IgD-negative memory B cell (primary cell): ENCODE results near the gene ARHGAP44. TPM values are rescaled to one million over a fixed set of nuclear protein-coding genes. Genes with fewer than 3 reads are reported as not detected.

ENCODE experiments used
- H3K27ac Mint-ChIP-seq, 3 donors: one replicate each; pipeline ENCODE4 v1.8.0; 2020 to 2022; ENCODE audit warnings: mild to moderate bottlenecking in 3 of 3, mixed read lengths in 3 of 3, moderate library complexity in 1 of 3
- H3K27me3 Mint-ChIP-seq: one replicate; pipeline ENCODE4 v1.8.0; 2021; ENCODE audit warnings: mixed read lengths
- H3K36me3 Mint-ChIP-seq: one replicate; pipeline ENCODE4 v1.8.0; 2020; ENCODE audit warnings: mild to moderate bottlenecking, mixed read lengths
- H3K4me1 Mint-ChIP-seq, 3 donors: one replicate each; pipeline ENCODE4 v1.8.0; 2020 to 2022; ENCODE audit warnings: mixed read lengths in 3 of 3, mild to moderate bottlenecking in 1 of 3
- H3K4me3 Mint-ChIP-seq, 4 donors: one replicate each; pipeline ENCODE4 v1.8.0; 2020 to 2022; ENCODE audit warnings: mild to moderate bottlenecking in 4 of 4, mixed read lengths in 4 of 4, moderate library complexity in 3 of 4
- H3K9me3 Mint-ChIP-seq, 3 donors: one replicate each; pipeline ENCODE4 v1.8.0; 2020 to 2021; ENCODE audit warnings: mixed read lengths in 3 of 3, mild to moderate bottlenecking in 1 of 3
- polyA plus RNA-seq: library from polyadenylated mRNA; unstranded; fragments of 300-500 nt; fragmentation: Illumina TruSeq; gene quantifications from one replicate; pipeline ENCODE4 v1.2.3, GENCODE V29; 2021

The ARHGAP44 gene
- polyA plus RNA-seq, 1 donor from 2014 or later, result 0.90 TPM

- Mint-ChIP-seq H3K27ac (no peak overlapping the region), H3K27me3 (no peaks in the 10 kb centered on the region), H3K4me1 (no peaks in the 10 kb centered on the region), H3K36me3 (peaks cover 6% of the 10 kb centered on the region), H3K9me3 (peaks cover 0 to 3% (median 0%) of the 10 kb centered on the region in 3 donors), H3K4me3 (no peak overlapping the region)
Observed at GRCh38 chr17:12947047-12947446, 157.7 kb downstream of the ARHGAP44 start.

GRCh38 chr17:12952012-12952411 lies 162.7 kb downstream of the ARHGAP44 start:
- peaks cover 0 to 5% (median 3%) of the 10 kb centered on the region in 3 donors for H3K9me3 Mint-ChIP-seq
- H3K4me3 Mint-ChIP-seq, result no peak overlapping the region
- H3K27me3 Mint-ChIP-seq, result no peaks in the 10 kb centered on the region
- no peaks in the 10 kb centered on the region for H3K4me1 Mint-ChIP-seq
- H3K36me3 Mint-ChIP-seq, result peaks cover 4% of the 10 kb centered on the region
- no peak overlapping the region for H3K27ac Mint-ChIP-seq

DNA sequence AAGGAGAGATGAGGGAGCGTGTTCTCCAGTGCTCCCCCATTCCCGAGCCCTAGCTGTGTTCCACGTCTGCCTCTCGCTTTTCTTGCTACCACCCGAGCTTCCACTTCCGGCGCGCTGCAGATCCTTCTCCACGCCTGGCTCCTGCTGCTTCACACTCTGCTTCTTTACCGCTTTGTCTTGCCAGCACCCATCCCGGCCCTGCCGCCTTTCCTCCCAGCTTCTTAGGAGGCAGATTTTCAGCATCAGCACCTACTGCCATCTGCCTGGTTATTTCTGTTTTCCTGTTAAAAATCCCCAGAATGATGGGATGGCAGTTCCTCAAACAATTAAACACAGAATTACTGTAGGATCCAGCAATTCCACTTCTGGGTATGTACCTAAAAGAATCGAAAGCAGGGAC lies 163.9 kb downstream of the ARHGAP44 start:
- no peak overlapping the region for H3K27ac Mint-ChIP-seq
- peaks cover 2 to 10% (median 3%) of the 10 kb centered on the region in 3 donors for H3K9me3 Mint-ChIP-seq
- no peaks in the 10 kb centered on the region for H3K27me3 Mint-ChIP-seq
- H3K4me1 Mint-ChIP-seq, result no peaks in the 10 kb centered on the region
- peaks cover 2% of the 10 kb centered on the region for H3K36me3 Mint-ChIP-seq
- H3K4me3 Mint-ChIP-seq, result no peak overlapping the region

DNA sequence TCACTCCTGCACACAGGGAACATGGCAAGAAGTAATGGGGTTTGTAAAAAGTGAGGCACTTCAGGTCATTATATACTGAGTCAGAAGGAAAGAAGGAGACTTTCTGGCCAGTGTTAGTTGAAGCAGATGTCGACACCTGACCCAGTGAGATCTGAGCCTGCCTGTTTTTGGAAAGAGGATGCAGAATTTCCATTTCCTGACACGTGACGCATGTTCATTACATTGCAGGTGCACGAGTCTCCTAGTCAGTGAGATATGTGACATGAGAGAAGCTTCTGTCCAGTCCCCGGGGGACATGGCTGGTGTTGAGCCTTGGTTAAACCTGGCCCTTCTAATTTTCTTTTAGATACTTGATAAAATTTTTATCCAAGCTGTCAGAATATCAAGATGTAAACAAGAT lies 166.2 kb downstream of the ARHGAP44 start:
- Mint-ChIP-seq H3K27me3 (no peaks in the 10 kb centered on the region), H3K36me3 (peaks cover 5% of the 10 kb centered on the region), H3K4me1 (no peaks in the 10 kb centered on the region), H3K27ac (peak overlapping the region in 1 of 3 donors; percentile 70), H3K4me3 (no peak overlapping the region), H3K9me3 (peaks cover 2 to 15% (median 4%) of the 10 kb centered on the region in 3 donors)

DNA sequence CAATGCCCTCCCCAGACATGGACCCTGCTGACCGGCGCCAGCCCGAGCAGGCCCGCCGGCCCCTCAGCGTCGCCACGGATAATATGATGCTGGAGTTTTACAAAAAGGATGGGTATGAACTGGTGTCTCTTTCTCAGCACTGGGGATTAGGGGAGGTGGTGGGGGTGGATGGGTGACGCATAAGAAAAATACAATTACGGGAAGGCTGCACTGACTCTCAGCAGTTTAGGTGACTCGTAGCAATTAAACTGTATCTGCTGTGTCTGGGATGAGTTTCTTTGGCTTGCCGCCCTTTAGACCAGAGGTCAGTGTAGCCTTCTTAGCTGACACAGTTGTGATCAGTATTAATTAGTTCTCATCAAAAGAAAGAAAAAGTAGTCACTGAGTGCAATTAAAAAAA lies 169.5 kb downstream of the ARHGAP44 start:
- Mint-ChIP-seq H3K27me3 (no peaks in the 10 kb centered on the region), H3K36me3 (peaks cover 5% of the 10 kb centered on the region)

DNA sequence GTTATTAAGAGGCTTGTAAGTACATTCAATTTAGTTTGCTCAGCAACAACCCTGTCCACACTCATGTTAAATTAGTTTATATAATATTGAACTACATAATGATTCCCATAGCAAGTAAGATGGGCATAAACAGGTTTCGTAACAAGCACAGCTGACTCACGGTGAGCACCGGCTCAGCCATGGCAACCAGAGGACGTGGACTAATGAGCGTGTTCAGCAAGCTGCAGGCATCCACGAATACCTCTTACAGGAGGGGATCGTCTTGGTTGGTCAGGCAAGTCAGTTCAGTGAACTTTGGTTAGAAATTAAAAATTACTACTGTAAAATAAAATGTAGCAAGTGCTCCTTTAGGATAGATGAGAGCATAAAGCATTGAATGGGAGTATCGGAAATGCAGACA lies 170.1 kb downstream of the ARHGAP44 start:
- H3K9me3 Mint-ChIP-seq, result peaks cover 2 to 15% (median 4%) of the 10 kb centered on the region in 3 donors
- H3K27me3 Mint-ChIP-seq, result no peaks in the 10 kb centered on the region
- H3K27ac Mint-ChIP-seq, result no peak overlapping the region
- H3K36me3 Mint-ChIP-seq, result peaks cover 5% of the 10 kb centered on the region
- peaks cover 0 to 3% (median 2%) of the 10 kb centered on the region in 3 donors for H3K4me1 Mint-ChIP-seq
- no peak overlapping the region for H3K4me3 Mint-ChIP-seq

More for the DNA sequence above, 169.5 kb downstream of the ARHGAP44 start:
- Mint-ChIP-seq H3K4me3 (no peak overlapping the region), H3K27ac (no peak overlapping the region), H3K4me1 (peaks cover 0 to 3% (median 2%) of the 10 kb centered on the region in 3 donors), H3K9me3 (peaks cover 2 to 15% (median 4%) of the 10 kb centered on the region in 3 donors)

GRCh38 chr17:12961655-12962054 lies 172.4 kb downstream of the ARHGAP44 start:
- H3K27ac Mint-ChIP-seq, result no peak overlapping the region
- no peak overlapping the region for H3K4me3 Mint-ChIP-seq
- H3K27me3 Mint-ChIP-seq, result no peaks in the 10 kb centered on the region
- peaks cover 2 to 11% (median 4%) of the 10 kb centered on the region in 3 donors for H3K9me3 Mint-ChIP-seq
- peaks cover 0 to 4% (median 2%) of the 10 kb centered on the region in 3 donors for H3K4me1 Mint-ChIP-seq
- H3K36me3 Mint-ChIP-seq, result peaks cover 8% of the 10 kb centered on the region

GRCh38 chr17:12963505-12963904 lies 174.2 kb downstream of the ARHGAP44 start:
- Mint-ChIP-seq H3K27me3 (no peaks in the 10 kb centered on the region), H3K4me3 (no peak overlapping the region), H3K4me1 (peaks cover 0 to 4% (median 2%) of the 10 kb centered on the region in 3 donors)

GRCh38 chr17:12964162-12964561 lies 174.9 kb downstream of the ARHGAP44 start:
- H3K9me3 Mint-ChIP-seq, result no peaks in the 10 kb centered on the region
- no peak overlapping the region for H3K4me3 Mint-ChIP-seq
- peaks cover 0 to 4% (median 2%) of the 10 kb centered on the region in 3 donors for H3K4me1 Mint-ChIP-seq
- no peak overlapping the region for H3K27ac Mint-ChIP-seq
- no peaks in the 10 kb centered on the region for H3K27me3 Mint-ChIP-seq
- H3K36me3 Mint-ChIP-seq, result peaks cover 4% of the 10 kb centered on the region

More at GRCh38 chr17:12963505-12963904, 174.2 kb downstream of the ARHGAP44 start:
- peaks cover 4% of the 10 kb centered on the region for H3K36me3 Mint-ChIP-seq
- H3K27ac Mint-ChIP-seq, result no peak overlapping the region
- peaks cover 0 to 2% (median 1%) of the 10 kb centered on the region in 3 donors for H3K9me3 Mint-ChIP-seq

GRCh38 chr17:12964840-12965239 lies 175.5 kb downstream of the ARHGAP44 start:
- Mint-ChIP-seq H3K27ac (peak overlapping the region in 1 of 3 donors; percentile 47), H3K4me1 (peaks cover 0 to 4% (median 2%) of the 10 kb centered on the region in 3 donors), H3K9me3 (no peaks in the 10 kb centered on the region), H3K4me3 (no peak overlapping the region), H3K27me3 (no peaks in the 10 kb centered on the region), H3K36me3 (peaks cover 4% of the 10 kb centered on the region)

GRCh38 chr17:12965988-12966387 lies 176.7 kb downstream of the ARHGAP44 start:
- no peak overlapping the region for H3K27ac Mint-ChIP-seq
- H3K4me3 Mint-ChIP-seq, result no peak overlapping the region
- peaks cover 4% of the 10 kb centered on the region for H3K36me3 Mint-ChIP-seq
- H3K4me1 Mint-ChIP-seq, result peaks cover 0 to 4% (median 2%) of the 10 kb centered on the region in 3 donors
- H3K27me3 Mint-ChIP-seq, result peaks cover 2% of the 10 kb centered on the region
- H3K9me3 Mint-ChIP-seq, result no peaks in the 10 kb centered on the region

- Mint-ChIP-seq H3K4me1 (peaks cover 0 to 4% (median 2%) of the 10 kb centered on the region in 3 donors), H3K27me3 (peaks cover 3% of the 10 kb centered on the region), H3K4me3 (no peak overlapping the region), H3K36me3 (peaks cover 4% of the 10 kb centered on the region), H3K27ac (no peak overlapping the region), H3K9me3 (no peaks in the 10 kb centered on the region)
Observed at GRCh38 chr17:12966413-12966812, 177.1 kb downstream of the ARHGAP44 start.

- Mint-ChIP-seq H3K4me3 (no peak overlapping the region), H3K27ac (no peak overlapping the region), H3K27me3 (peaks cover 7% of the 10 kb centered on the region), H3K9me3 (no peaks in the 10 kb centered on the region), H3K4me1 (peaks cover 0 to 1% (median 0%) of the 10 kb centered on the region in 3 donors), H3K36me3 (peaks cover 4% of the 10 kb centered on the region)
Observed at GRCh38 chr17:12967962-12968361, 178.7 kb downstream of the ARHGAP44 start.

- Mint-ChIP-seq H3K27ac (no peak overlapping the region), H3K9me3 (no peaks in the 10 kb centered on the region), H3K36me3 (peaks cover 2% of the 10 kb centered on the region), H3K4me1 (peaks cover 0 to 3% (median 0%) of the 10 kb centered on the region in 3 donors), H3K27me3 (peaks cover 20% of the 10 kb centered on the region), H3K4me3 (no peak overlapping the region)
Observed at GRCh38 chr17:12973496-12974004, 184.3 kb downstream of the ARHGAP44 start.

DNA sequence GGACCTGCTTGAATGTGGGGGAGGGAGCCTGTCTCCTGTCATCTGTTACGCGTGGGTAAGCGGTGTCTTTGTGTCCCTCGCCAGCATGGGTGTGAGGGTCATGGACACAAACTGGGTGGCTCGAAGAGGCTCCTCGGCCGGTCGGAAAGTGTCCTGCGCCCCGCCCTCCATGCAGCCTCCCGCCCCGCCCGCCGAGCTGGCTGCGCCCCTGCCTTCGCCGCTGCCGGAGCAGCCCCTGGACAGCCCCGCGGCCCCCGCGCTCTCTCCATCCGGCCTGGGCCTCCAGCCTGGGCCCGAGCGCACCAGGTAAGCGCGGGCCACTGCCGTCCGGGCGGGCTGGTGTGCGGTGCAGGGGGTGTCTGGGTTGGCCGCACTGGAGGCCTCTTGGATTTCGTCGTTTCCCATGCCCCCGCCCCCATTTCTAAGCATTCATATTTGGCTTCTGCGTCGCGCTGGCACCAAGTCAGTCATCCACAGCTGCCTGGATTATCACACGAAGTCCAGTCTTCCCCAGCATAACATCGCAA lies 184.8 kb downstream of the ARHGAP44 start:
- H3K36me3 Mint-ChIP-seq, result peaks cover under 1% of the 10 kb centered on the region
- H3K4me3 Mint-ChIP-seq, result peak overlapping the region in 1 of 4 donors; percentile 49
- H3K27me3 Mint-ChIP-seq, result peaks cover 20% of the 10 kb centered on the region
- no peaks in the 10 kb centered on the region for H3K9me3 Mint-ChIP-seq
- peaks cover 0 to 3% (median 0%) of the 10 kb centered on the region in 3 donors for H3K4me1 Mint-ChIP-seq
- peak overlapping the region in 1 of 3 donors; percentile 9 for H3K27ac Mint-ChIP-seq
